Mammary epithelial cell (primary cell): ENCODE results near the gene OPRM1.

Experiments used
- EZH2 ChIP-seq: IDR thresholded peaks from 2 replicates; pipeline ENCODE4 v1.6.1; 2012; ENCODE audit warnings: low read length, inconsistent platforms, borderline replicate concordance
- TF ChIP-seq, protein P1 (sequence below), 2 donors: IDR thresholded peaks in 1 of 2; conservative IDR thresholded peaks in 1 of 2; 2 replicates each; pipeline ENCODE4 v1.5.1; 2011 to 2012; ENCODE audit warnings: inconsistent platforms in 2 of 2, low read length in 2 of 2, mild to moderate bottlenecking in 2 of 2, control low read depth in 1 of 2, low read depth in 1 of 2; ENCODE audit not compliant: insufficient read depth in 1 of 2; ENCODE audit errors: extremely low read depth in 1 of 2

DNA sequence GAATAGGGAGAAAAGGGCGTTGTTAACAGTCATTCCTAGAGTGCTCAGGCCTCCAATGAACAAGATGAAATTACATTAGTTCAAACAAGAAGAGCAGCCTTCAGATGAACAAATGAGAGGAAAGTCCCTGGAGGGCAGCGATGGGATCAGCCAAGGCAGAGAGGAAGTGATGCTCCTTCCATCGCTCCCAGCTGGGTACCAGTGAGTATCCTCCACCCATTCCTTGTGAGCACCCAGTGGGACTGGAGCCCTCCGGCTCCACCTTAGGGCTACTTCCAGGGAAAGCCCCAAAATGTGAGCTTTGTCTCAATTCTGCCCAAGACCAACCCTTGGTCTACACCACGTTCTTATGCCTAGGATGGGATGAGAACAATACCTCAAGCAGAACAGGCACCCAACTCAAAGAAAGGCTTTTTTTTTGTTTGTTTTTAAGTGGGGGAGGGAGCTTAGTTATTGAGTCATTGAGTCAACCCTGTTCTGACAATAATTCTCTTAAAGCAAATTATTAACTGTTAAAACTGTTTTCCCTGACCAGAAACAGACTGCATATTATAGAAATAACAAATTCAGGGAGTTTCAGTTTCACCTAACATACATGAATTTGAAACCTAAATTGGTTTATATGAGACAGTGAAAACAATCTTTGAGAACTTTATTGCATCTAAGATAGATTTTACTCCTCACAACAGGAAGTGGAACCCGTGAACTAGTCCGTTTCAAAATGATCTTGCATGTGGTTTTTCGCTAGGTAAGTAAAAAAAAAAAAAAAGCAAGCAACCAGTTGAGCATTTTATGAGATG is 210.7 kb downstream of the OPRM1 start:
- TF ChIP-seq, protein P1, sequence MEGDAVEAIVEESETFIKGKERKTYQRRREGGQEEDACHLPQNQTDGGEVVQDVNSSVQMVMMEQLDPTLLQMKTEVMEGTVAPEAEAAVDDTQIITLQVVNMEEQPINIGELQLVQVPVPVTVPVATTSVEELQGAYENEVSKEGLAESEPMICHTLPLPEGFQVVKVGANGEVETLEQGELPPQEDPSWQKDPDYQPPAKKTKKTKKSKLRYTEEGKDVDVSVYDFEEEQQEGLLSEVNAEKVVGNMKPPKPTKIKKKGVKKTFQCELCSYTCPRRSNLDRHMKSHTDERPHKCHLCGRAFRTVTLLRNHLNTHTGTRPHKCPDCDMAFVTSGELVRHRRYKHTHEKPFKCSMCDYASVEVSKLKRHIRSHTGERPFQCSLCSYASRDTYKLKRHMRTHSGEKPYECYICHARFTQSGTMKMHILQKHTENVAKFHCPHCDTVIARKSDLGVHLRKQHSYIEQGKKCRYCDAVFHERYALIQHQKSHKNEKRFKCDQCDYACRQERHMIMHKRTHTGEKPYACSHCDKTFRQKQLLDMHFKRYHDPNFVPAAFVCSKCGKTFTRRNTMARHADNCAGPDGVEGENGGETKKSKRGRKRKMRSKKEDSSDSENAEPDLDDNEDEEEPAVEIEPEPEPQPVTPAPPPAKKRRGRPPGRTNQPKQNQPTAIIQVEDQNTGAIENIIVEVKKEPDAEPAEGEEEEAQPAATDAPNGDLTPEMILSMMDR (conservative IDR thresholded peaks at IDR 0.05 in 1 of 2, IDR thresholded peaks at IDR 0.05 in 1 of 2; ENCODE audit: extremely low read depth in 1 of 2, insufficient read depth in 1 of 2, low read depth in 1 of 2, low read length in 2 of 2): no peak
- no peak for TF ChIP-seq EZH2
